GM13977 (cell line): ENCODE measurements around the gene PAN3.
A peak's percentile ranks its signal among the peaks of the same experiment; 100 is the strongest.

ENCODE experiments used
- DNase-seq: peaks from one replicate; pipeline ENCODE4 v3.0.0; 2012; ENCODE audit warnings: low spot score
- in situ Hi-C: fragments of 300-500 bp; cut with MboI; formaldehyde crosslinking; loops from one replicate; pipeline ENCODE4 v1.12.0; 2022; ENCODE audit warnings: low sequenced_read_pairs, low pct_unique_long_range_greater_than_20kb, mixed read lengths, inconsistent platforms; ENCODE audit not compliant: unreplicated experiment
- TF ChIP-seq, protein P1 (sequence below): IDR thresholded peaks from 2 replicates; pipeline ENCODE4 v1.5.1; 2012; ENCODE audit warnings: mild to moderate bottlenecking, control low read depth; ENCODE audit not compliant: insufficient read depth; ENCODE audit errors: extremely low read depth, missing control alignments

Gene PAN3

DNA sequence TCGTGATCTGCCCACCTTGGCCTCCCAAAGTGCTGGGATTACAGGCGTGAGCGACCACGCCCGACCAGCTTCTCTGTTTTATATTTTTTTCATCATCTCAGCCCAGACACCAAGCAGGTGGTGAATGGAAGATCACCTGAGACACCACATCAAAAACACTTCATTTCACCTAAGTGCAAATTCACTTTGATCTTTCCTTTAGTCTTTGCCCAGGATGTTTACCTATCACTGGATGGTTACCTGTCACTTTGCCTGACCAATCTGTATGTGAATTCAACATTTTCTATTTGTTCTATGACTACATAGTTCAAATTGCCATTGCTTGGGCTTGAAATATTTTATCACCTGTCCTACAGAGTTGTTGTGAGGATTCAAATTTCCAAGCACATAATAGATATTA lies 65.7 kb downstream of the PAN3 start:
- in situ Hi-C loops, result no loop called here
- DNase-seq, result no peak

DNA sequence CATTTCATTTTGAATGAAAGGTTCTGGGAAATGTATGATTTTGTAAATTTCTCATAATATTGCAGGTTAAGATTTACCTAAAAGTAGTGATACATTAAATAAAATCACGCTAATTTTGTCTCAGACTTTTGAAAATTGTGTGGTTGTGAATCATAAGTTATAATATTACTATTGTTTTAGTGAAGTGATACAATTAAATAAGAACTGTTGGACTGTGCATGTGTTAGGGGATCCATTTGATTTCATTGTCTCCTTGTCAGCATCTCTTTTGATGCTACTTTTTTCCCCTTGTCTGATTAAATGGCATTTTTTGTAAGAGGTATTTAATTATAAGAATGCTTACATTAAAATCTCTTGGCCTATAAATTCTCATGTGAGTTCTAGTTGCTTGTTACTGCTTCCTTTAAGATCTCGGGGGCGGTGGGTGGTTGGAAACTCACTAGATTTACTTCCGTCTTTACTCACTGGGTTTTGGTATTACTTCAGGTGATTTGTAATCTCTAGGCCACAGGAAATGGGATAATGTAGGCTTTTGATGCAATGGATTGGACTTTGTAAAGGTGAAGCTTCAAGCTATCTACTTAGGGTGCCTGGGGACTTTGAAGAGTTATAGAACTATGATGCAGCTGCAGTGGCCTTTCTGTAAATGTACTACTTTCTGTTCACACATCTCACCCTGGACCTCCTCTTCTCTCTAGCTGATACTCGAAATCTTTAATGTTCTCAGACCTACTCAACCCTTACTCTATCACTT lies 66.5 kb downstream of the PAN3 start:
- DNase-seq, result peak; percentile 16

More for the DNA sequence above, 65.7 kb downstream of the PAN3 start:
- TF ChIP-seq, protein P1, sequence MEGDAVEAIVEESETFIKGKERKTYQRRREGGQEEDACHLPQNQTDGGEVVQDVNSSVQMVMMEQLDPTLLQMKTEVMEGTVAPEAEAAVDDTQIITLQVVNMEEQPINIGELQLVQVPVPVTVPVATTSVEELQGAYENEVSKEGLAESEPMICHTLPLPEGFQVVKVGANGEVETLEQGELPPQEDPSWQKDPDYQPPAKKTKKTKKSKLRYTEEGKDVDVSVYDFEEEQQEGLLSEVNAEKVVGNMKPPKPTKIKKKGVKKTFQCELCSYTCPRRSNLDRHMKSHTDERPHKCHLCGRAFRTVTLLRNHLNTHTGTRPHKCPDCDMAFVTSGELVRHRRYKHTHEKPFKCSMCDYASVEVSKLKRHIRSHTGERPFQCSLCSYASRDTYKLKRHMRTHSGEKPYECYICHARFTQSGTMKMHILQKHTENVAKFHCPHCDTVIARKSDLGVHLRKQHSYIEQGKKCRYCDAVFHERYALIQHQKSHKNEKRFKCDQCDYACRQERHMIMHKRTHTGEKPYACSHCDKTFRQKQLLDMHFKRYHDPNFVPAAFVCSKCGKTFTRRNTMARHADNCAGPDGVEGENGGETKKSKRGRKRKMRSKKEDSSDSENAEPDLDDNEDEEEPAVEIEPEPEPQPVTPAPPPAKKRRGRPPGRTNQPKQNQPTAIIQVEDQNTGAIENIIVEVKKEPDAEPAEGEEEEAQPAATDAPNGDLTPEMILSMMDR, result no peak

DNA sequence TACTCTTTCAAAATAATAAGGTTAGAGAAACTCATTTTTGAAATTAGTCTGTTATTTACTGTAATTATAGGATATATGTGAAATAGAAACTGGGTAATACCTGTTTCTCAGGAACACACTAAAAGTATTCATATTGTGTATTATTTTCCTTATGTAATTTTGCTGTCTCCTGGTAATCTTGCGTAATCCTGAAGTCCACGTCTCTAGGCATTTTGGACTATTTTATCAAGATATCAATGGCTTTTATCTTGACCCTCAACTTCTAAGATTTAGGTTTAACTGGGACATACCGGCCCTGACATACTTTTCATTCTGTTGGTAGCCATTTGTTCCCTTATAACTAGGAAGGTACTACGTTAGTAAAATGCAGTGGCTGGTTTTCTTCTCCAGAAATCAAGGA lies 80.3 kb downstream of the PAN3 start:
- in situ Hi-C loops, result no loop called here
- no peak for DNase-seq
- TF ChIP-seq, protein P1, result no peak

More for the DNA sequence above, 66.5 kb downstream of the PAN3 start:
- TF ChIP-seq, protein P1, result no peak
- in situ Hi-C loops, result no loop called here

DNA sequence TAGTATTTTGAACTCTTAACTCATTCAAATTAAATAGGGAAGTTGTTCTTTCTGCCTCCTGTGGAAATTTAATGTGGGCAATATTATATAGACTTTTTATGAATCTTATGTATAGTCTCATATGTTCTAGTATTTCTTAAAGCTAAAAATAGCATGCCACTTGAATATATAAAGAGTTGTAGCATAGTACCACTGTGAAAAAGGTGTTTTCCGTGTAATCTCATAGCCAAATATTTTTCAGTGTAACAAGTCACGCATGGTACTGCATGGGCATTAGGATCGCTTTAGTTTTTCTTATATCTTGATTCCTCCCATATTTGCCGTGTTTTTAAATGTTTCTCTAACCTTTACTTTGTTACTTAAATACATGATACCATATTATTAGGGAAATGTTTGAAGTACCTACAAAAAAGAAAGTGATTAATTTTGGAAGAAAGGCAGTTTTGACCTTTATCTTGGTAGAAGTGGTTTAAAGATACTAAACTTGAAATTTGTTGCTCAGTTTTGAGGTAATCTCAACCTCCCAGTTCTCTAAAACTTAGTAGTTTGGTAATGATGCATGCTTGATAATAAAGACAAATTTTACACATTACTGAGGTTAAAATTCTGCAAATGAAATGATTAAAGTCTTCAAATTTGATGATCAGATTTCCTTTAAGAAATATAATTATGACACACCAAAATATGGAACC lies 81.2 kb downstream of the PAN3 start:
- in situ Hi-C loops, result no loop called here
- DNase-seq, result no peak

DNA sequence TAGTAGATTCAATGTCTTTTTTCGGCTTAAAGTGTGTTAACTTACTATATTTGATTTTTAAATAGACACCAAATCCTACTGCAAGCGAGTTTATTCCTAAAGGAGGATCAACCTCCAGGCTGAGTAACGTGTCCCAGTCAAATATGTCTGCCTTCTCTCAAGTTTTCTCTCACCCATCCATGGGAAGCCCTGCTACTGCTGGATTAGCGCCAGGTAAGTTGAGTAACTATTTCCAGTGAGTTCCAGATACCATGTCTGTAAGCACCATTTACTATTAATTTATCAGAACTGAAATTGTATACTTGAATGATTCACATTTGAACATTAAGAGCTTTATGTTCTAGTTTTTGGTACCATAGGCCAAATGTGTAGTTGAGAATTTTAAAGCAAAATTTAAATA lies 81.8 kb downstream of the PAN3 start:
- no peak for DNase-seq
- in situ Hi-C loops, result no loop called here
- TF ChIP-seq, protein P1, result no peak

More for the DNA sequence above, 81.2 kb downstream of the PAN3 start:
- TF ChIP-seq, protein P1, result no peak

DNA sequence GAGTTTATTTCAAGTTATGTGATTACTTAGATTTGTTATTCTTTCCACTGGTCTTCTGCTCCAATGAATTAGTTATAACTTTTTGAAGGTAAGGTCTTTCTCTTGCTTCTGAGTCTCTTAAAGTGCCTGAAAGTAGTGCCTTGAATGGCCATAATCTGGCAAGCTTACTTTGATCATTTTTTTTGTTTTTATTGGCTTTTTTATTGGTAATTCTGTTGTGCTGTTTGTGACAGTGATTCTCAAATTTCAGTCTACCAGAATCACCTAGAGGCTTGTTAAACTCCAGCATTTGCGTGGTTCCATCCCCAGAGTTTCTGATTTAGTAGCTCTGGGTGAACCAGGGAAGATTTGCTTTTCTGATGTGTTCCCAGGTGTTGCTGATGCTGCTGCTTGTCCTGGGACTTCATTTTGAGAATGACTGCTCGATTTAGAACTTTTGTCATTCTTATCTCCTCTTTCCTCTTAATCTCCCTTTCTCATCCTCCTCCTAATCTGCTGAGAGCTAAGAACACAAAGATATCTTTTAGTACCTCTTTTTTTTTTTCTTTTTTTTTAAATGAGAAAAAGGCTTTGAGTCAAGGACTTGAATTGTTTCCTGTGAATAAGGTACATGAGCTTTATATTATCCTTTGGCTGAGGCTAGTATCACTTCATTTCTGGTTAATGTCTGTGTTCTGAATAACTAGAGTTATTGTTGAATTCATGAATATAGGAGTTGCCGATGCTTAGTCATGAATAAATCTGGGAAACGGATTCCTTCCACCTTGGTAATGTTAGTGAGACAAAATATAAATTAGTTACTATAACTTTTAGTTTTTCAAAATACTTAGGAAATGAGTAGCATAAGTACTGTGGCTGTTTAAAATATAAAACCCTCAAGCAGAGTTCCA lies 91.4 kb downstream of the PAN3 start:
- no peak for DNase-seq
- in situ Hi-C loops, result no loop called here
- TF ChIP-seq, protein P1, result no peak
